Esophagus muscularis mucosa (tissue), 3 donors: Measurements from ENCODE around the gene USP47.

Source experiments
- EP300 ChIP-seq: sonication (generic); formaldehyde crosslinking; IDR thresholded peaks from one replicate; pipeline ENCODE4 v1.6.1; 2017; ENCODE audit warnings: antibody characterized with exemption
- TF ChIP-seq, protein P1 (sequence below), 3 experiments: fragments of 200-600 bp in 2 of 3; fragments of 450-650 bp in 1 of 3; sonication (generic) in 2 of 3; IDR thresholded peaks; one replicate each; pipeline ENCODE4 v1.5.1; 2017 to 2019; ENCODE audit warnings: antibody characterized with exemption in 3 of 3, mild to moderate bottlenecking in 2 of 3, moderate library complexity in 1 of 3

DNA sequence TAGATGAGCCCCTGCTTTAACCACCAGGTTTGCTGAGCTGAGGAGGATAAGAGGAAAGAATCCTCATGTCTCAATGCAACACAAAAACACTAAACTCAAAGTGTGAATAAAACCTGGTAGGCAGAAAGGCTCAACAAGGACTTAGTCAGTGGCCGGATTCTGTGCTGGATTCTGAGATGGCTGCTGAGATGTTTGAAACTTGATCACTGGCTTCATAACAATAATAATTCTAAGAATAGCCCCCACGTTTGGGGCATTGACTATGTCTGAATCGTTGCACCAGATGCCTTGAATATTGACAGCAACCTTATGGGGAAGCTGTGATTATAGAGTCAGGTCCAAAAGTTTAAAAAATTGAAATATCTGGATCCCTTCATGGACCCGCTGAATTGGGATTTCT, 162.0 kb downstream of the USP47 start:
- TF ChIP-seq, protein P1, sequence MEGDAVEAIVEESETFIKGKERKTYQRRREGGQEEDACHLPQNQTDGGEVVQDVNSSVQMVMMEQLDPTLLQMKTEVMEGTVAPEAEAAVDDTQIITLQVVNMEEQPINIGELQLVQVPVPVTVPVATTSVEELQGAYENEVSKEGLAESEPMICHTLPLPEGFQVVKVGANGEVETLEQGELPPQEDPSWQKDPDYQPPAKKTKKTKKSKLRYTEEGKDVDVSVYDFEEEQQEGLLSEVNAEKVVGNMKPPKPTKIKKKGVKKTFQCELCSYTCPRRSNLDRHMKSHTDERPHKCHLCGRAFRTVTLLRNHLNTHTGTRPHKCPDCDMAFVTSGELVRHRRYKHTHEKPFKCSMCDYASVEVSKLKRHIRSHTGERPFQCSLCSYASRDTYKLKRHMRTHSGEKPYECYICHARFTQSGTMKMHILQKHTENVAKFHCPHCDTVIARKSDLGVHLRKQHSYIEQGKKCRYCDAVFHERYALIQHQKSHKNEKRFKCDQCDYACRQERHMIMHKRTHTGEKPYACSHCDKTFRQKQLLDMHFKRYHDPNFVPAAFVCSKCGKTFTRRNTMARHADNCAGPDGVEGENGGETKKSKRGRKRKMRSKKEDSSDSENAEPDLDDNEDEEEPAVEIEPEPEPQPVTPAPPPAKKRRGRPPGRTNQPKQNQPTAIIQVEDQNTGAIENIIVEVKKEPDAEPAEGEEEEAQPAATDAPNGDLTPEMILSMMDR (IDR thresholded peaks at IDR 0.05), result no peak
- TF ChIP-seq EP300, result no peak
